AG10803 (cell line): Measurements from ENCODE around the gene PNMA1.
A peak's percentile ranks its signal among the peaks of the same experiment; 100 is the strongest.

Experiments
- DNase-seq: peaks from one replicate; pipeline ENCODE4 v3.0.0; 2010; ENCODE audit warnings: low read depth
- H3K4me3 ChIP-seq: 2 replicates; pipeline ENCODE4 v1.5.1; 2011; ENCODE audit warnings: mild to moderate bottlenecking, low read length, control low read depth
- CTCF ChIP-seq: conservative IDR thresholded peaks from 2 replicates; pipeline ENCODE4 v1.5.1; 2011; ENCODE audit warnings: mild to moderate bottlenecking, low read length, control low read depth, inconsistent platforms

PNMA1 gene

GRCh38 chr14:73748858-73749357, 34.7 kb upstream of the PNMA1 start:
- no peak for DNase-seq
- H3K4me3 ChIP-seq = no peak overlapping the region
- no peak for TF ChIP-seq CTCF

GRCh38 chr14:73747379-73748211, 33.4 kb upstream of the PNMA1 start:
- no peak for DNase-seq
- no peak for TF ChIP-seq CTCF
- H3K4me3 ChIP-seq = no peak overlapping the region

- no peak overlapping the region for H3K4me3 ChIP-seq
- no peak for DNase-seq
- TF ChIP-seq CTCF = peak; percentile 42
These were observed 32.6 kb upstream of the PNMA1 start for GRCh38 chr14:73746520-73747378.

- TF ChIP-seq CTCF = no peak
- H3K4me3 ChIP-seq = no peak overlapping the region
- DNase-seq = no peak
These were observed 31.7 kb upstream of the PNMA1 start for GRCh38 chr14:73745571-73746519.

- no peak overlapping the region for H3K4me3 ChIP-seq
- TF ChIP-seq CTCF = no peak
These were observed 30.8 kb upstream of the PNMA1 start for GRCh38 chr14:73744874-73745529.

More at GRCh38 chr14:73744874-73745529, 30.8 kb upstream of the PNMA1 start:
- DNase-seq = no peak
